Activated CD4-positive, alpha-beta T cell treated with anti-CD3 and anti-CD28 coated beads, Interleukin-2, amount 50 U/mL, for 1 hour (primary cell): ENCODE data around the gene TEX29.

Experiments
- DNase-seq: peaks from one replicate; pipeline ENCODE4 v3.0.0-alpha.2; 2020

Gene TEX29

DNA sequence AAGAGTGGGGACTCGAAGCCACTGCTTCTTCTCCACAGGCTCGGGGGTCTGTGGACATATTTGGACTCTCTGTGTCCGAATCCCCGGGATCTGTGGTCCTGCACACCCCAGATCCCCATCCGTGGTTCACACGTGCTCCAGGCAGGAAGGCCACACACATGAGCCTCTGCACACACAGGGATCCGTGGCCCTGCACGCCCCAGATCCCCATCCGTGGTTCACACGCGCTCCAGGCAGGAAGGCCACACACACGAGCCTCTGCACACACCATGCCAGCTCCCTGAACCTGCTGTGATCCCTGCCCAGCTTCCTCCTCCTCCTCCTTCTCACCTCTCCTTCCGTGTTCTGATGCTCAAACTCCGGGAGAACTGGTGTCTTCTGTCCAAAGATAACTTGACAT lies 3.1 kb downstream of the TEX29 start:
- DNase-seq = no peak

GRCh38 chr13:111323950-111324651 lies 3.7 kb downstream of the TEX29 start:
- no peak for DNase-seq

DNA sequence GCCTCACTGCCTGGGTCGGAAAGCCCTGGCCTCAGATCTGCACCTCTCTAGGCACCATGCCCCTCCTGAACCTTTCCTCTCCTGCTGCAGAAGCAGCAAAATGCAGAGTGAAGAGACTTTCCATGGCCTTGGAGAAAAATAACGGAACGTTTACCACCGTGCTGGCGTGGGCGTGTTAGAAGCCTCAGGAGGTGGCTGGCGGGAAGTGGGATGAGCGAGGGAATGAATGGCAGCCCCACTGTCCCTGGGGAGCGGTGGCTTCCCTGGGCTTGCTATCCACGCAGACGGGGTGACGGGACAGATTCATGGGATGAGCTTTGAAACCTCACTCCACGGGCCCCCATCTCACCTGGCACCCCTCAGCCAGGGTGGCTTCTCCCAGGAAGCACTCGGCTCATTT lies 4.3 kb downstream of the TEX29 start:
- no peak for DNase-seq

GRCh38 chr13:111325146-111325890 lies 4.9 kb downstream of the TEX29 start:
- DNase-seq = no peak

DNA sequence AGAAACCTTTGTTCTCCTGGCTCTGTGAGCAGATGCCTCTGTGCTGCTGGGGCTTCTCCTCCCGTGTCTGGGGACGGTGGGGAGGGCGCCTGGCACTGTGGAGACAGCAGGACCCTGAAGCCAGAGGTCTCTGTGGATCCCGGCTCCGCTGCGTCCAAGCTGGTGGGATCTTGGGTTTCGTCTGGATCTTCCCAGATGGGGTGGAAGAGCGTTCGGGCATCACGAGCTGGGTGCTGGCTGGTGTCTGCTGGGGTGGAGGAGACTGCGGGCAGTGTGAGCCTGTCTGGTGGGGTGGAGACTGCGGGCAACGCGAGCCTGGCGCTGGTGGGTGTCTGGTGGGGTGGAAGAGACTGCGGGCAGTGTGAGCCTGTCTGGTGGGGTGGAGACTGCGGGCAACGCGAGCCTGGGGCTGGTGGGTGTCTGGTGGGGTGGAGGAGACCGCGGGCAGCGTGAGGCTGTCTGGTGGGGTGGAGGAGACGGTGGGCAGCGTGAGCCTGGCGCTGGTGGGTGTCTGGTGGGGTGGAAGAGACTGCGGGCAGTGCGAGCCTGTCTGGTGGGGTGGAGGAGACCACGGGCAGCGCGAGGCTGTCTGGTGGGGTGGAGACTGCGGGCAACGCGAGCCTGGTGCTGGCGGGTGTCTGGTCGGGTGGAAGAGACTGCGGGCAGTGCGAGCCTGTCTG lies 5.6 kb downstream of the TEX29 start:
- no peak for DNase-seq

- no peak for DNase-seq
Observed at GRCh38 chr13:111326621-111326965, 6.2 kb downstream of the TEX29 start.

DNA sequence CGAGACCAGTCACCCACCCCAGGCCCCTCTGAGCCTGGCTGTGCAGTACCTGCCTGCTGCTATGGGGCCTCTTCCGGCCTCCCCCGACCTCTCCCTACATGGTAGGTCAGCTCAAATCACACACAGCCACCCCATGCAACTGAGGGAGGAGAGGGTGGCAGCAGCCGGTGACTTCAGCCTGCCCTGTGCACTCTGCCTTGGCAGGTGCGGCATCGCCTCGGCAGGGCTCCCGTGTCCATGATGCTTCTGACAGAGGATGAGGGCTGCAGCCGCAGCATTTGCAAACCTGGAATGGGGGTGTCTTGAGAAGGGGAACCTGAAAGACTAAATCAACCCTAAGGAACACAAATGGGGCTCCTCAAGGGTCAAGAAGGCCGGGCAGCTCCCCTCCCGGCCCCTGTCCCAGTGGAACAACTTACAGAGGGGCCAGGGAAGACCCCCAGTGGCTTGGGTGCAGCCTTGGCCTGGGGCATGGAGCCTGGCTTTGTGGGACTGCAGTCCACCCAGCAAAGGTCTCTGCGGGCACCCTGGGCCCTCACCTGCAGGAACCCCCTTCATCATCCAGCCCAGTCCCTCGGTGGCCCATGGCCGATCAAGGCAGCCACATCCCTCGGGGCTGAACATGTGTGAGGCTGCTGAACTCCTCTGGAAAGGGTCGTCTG lies 6.7 kb downstream of the TEX29 start:
- no peak for DNase-seq

- no peak for DNase-seq
Observed at GRCh38 chr13:111327730-111328573, 7.5 kb downstream of the TEX29 start.

DNA sequence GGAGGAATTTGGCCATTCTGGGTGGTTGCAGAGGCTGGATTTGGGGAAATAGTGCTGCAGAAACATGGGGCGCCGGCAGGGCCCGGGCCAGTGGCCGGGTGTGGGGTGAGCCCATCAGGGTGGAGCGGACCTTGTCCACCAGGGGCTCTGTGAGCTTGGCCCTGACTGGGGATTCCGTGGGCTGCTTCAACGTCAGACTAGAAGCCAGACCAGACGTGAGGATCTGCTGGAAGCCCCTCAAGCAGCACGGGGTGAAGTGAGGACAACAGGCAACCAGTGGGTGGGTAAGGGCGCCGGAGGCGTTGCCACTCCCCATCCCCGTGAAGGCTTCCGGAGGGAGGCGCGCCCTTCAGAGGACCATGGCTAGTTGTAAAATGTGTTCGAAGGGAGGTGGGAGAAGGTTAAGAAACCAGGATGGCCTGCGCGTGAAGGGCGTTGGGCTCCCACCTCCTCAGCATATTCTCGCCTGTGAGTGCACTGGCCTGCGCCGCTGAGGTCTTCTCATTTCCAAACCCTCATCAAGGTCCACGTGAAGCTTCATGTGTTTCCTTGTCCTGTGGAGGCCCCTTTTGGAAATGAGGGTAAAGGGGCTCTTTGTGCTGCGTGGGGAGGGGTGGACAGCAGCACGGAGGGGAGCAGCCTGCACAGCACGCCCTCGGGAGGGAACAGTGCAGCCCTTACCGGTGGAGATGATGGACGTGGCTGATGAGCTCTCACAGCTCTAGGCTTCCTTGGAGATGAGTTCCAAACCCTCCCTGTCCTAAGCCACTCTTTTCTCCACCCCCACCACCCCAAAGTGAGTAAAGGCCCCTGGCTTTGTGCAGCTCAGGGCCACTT lies 8.3 kb downstream of the TEX29 start:
- no peak for DNase-seq

GRCh38 chr13:111329641-111330040 lies 9.2 kb downstream of the TEX29 start:
- no peak for DNase-seq

GRCh38 chr13:111330066-111330610 lies 9.7 kb downstream of the TEX29 start:
- DNase-seq = no peak

DNA sequence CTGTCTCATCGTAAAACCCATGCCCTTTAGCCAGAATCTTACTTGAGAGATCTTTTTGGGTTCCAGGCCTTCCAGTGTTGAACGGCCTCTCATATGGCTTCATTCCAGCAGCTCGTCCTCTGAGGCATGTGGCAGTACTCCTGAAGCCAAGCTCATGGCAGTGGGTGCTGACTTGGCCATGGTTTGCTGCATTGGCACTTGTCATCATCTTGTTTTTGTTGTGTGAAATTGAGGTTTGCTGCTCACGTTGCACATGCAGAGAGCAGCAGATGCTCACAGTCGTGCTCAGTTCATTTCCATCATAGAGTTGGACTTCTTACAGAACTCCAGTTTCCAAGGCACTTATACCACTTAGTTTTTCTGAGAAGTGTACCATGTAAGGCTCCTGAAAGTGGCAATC lies 14.9 kb downstream of the TEX29 start:
- DNase-seq = no peak

GRCh38 chr13:111336666-111337065 lies 16.2 kb downstream of the TEX29 start:
- no peak for DNase-seq

- DNase-seq = no peak
Observed at GRCh38 chr13:111337206-111337605, 16.8 kb downstream of the TEX29 start.

GRCh38 chr13:111337741-111338140 lies 17.3 kb downstream of the TEX29 start:
- no peak for DNase-seq

- DNase-seq = no peak
Observed at GRCh38 chr13:111338841-111339240, 18.4 kb downstream of the TEX29 start.

- no peak for DNase-seq
Observed at GRCh38 chr13:111339366-111340143, 19.1 kb downstream of the TEX29 start.

DNA sequence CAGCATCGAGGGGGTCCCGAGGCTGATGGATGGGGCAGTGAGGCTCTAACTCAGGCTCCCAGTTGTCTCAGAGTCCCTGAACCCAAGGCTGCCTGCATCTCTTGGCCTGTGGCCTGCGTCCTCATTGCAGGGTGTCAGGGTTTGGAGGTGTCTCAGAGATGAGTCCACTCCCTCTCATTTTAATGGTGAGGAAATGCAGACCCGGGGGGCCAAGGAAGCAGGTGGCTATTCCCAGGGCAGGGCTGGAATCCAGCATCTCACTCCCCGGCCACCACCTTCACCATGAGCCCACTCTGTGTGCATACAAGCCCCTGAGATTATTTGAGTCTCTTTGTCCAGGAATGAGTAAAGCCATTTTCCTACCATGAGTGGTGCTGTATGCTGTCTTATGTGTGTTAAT lies 21.4 kb downstream of the TEX29 start:
- no peak for DNase-seq

- no peak for DNase-seq
Observed at GRCh38 chr13:111342721-111343120, 22.3 kb downstream of the TEX29 start.

GRCh38 chr13:111343186-111343805 lies 22.9 kb downstream of the TEX29 start:
- DNase-seq = no peak
